Ammon's horn (tissue), 1 donor: Measurements from ENCODE around the gene UQCC2.

Experiments used
- DNase-seq: peaks from one replicate; pipeline ENCODE4 v3.0.0-alpha.2; 2016; ENCODE audit warnings: low spot score

The UQCC2 gene

GRCh38 chr6:33711140-33712129, at the start of gene UQCC2:
TSS of gene UQCC2 (minus strand) at chr6:33711700. CDS start at chr6:33711686, 14 bp downstream.
- peak; percentile 97 for DNase-seq

GRCh38 chr6:33759887-33760629, 48.6 kb upstream of the UQCC2 start:
- no peak for DNase-seq

- DNase-seq: no peak
These were observed 47.3 kb upstream of the UQCC2 start for GRCh38 chr6:33758815-33759216.

GRCh38 chr6:33757906-33758305, 46.4 kb upstream of the UQCC2 start:
- DNase-seq: no peak

- DNase-seq: no peak
These were observed 45.6 kb upstream of the UQCC2 start for GRCh38 chr6:33757113-33757512.

GRCh38 chr6:33756211-33756954, 44.9 kb upstream of the UQCC2 start:
- no peak for DNase-seq

- no peak for DNase-seq
These were observed 43.8 kb upstream of the UQCC2 start for GRCh38 chr6:33755070-33755869.

- DNase-seq: no peak
These were observed 42.7 kb upstream of the UQCC2 start for GRCh38 chr6:33754222-33754621.

- no peak for DNase-seq
These were observed 41.1 kb upstream of the UQCC2 start for GRCh38 chr6:33752646-33753015.

GRCh38 chr6:33751771-33752645, 40.5 kb upstream of the UQCC2 start:
- no peak for DNase-seq

GRCh38 chr6:33750244-33750991, 38.9 kb upstream of the UQCC2 start:
- DNase-seq: no peak

- no peak for DNase-seq
These were observed 37.9 kb upstream of the UQCC2 start for GRCh38 chr6:33749401-33749800.

GRCh38 chr6:33748841-33749240, 37.3 kb upstream of the UQCC2 start:
- no peak for DNase-seq

GRCh38 chr6:33747823-33748222, 36.3 kb upstream of the UQCC2 start:
- no peak for DNase-seq

GRCh38 chr6:33746651-33747100, 35.2 kb upstream of the UQCC2 start, which contains the start of gene IP6K3:
TSS of gene IP6K3 (minus strand) at chr6:33746905. CDS start at chr6:33735476, 11,429 bp downstream.
- peak; percentile 95 for DNase-seq

GRCh38 chr6:33746036-33746600, 34.6 kb upstream of the UQCC2 start:
- peak; percentile 85 for DNase-seq

- no peak for DNase-seq
These were observed 34.0 kb upstream of the UQCC2 start for GRCh38 chr6:33745548-33745947.

- no peak for DNase-seq
These were observed 33.5 kb upstream of the UQCC2 start for GRCh38 chr6:33744895-33745546.
